GM06990 (cell line): Measurements from ENCODE around the gene ATP1A4.

ENCODE experiments used
- DNase-seq: peaks from one replicate; pipeline ENCODE4 v3.0.0-alpha.2; 2011; ENCODE audit not compliant: insufficient read length; ENCODE audit errors: extremely low read depth
- H3K27me3 ChIP-seq: replicated peaks from 2 replicates; pipeline ENCODE4 v1.6.0; 2011; ENCODE audit warnings: low read length; ENCODE audit not compliant: control insufficient read depth, insufficient read depth
- H3K36me3 ChIP-seq: 2 replicates; pipeline ENCODE4 v1.5.1; 2011; ENCODE audit warnings: low read length; ENCODE audit not compliant: control insufficient read depth, insufficient read depth
- H3K4me3 ChIP-seq: replicated peaks from 2 replicates; pipeline ENCODE4 v1.5.1; 2011; ENCODE audit warnings: low read depth, mild to moderate bottlenecking, control low read depth, low read length
- CTCF ChIP-seq: IDR thresholded peaks from 2 replicates; pipeline ENCODE4 v1.5.1; 2011; ENCODE audit warnings: low read length, control low read depth, mild to moderate bottlenecking, inconsistent platforms; ENCODE audit not compliant: insufficient read depth, poor library complexity, severe bottlenecking

The ATP1A4 gene

GRCh38 chr1:160158534-160158933 is 7.1 kb downstream of the ATP1A4 start:
- Histone ChIP-seq H3K4me3 (no peak overlapping the region), H3K36me3 (no peaks in the 10 kb centered on the region), H3K27me3 (no peaks in the 10 kb centered on the region)
- no peak for DNase-seq
- no peak for TF ChIP-seq CTCF

GRCh38 chr1:160159846-160160245 is 8.4 kb downstream of the ATP1A4 start:
- H3K4me3 ChIP-seq = no peak overlapping the region
- no peak for DNase-seq
- no peaks in the 10 kb centered on the region for H3K27me3 ChIP-seq
- H3K36me3 ChIP-seq = no peaks in the 10 kb centered on the region
- TF ChIP-seq CTCF = no peak

- H3K27me3 ChIP-seq = no peaks in the 10 kb centered on the region
- peak; percentile 37 for DNase-seq
- no peaks in the 10 kb centered on the region for H3K36me3 ChIP-seq
- H3K4me3 ChIP-seq = no peak overlapping the region
- TF ChIP-seq CTCF = peak; percentile 85
Observed at GRCh38 chr1:160161965-160162705, 10.7 kb downstream of the ATP1A4 start.

GRCh38 chr1:160162931-160163330 is 11.5 kb downstream of the ATP1A4 start:
- DNase-seq = no peak
- Histone ChIP-seq H3K27me3 (no peaks in the 10 kb centered on the region), H3K4me3 (no peak overlapping the region), H3K36me3 (no peaks in the 10 kb centered on the region)
- TF ChIP-seq CTCF = no peak

DNA sequence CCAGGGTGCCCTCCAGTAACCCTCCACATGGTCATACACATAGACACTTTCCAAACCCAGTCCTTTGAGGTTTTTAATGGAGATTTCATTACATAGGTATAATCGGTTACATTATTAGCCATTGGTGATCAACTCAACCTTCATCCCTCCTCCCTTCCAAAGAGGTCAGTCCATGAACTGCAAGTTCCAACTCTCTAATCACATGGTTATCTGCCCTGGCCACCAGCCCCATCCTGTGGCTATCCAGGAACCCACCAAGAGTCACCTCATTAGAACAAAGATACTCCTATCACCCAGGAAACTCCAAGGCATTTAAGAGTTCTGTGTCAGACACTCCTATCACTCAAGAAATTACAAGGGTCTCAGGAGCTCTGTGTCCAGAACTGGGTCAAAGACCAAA is 12.2 kb downstream of the ATP1A4 start:
- DNase-seq = no peak
- H3K36me3 ChIP-seq = no peaks in the 10 kb centered on the region
- no peak for TF ChIP-seq CTCF

GRCh38 chr1:160164121-160164520 is 12.7 kb downstream of the ATP1A4 start:
- Histone ChIP-seq H3K27me3 (no peaks in the 10 kb centered on the region), H3K4me3 (no peak overlapping the region), H3K36me3 (no peaks in the 10 kb centered on the region)
- no peak for DNase-seq
- TF ChIP-seq CTCF = no peak

More for the DNA sequence above, 12.2 kb downstream of the ATP1A4 start:
- Histone ChIP-seq H3K27me3 (no peaks in the 10 kb centered on the region), H3K4me3 (no peak overlapping the region)
